GM19468 (cell line): ENCODE data around the gene SSX2.
"Not testable (repeated sequence)": the region's sequence is repeated elsewhere in the genome, so short reads cannot be mapped to it uniquely, and the experiment has no call there.

Experiments used
- ATAC-seq: cut with Tn5 transposase; IDR thresholded peaks from one replicate; pipeline ENCODE4 v1.9.1; 2021; ENCODE audit warnings: mild to moderate bottlenecking, moderate library complexity, moderate number of reproducible peaks; ENCODE audit not compliant: unreplicated experiment; ENCODE audit errors: extremely low read depth

SSX2 gene

GRCh38 chrX:52707078-52707477 lies at the start of gene SSX2:
SSX2 (minus strand) TSS chrX:52707178; CDS start chrX:52705749, 1,429 bp downstream.
- ATAC-seq = not testable (repeated sequence)

GRCh38 chrX:52750952-52751351 lies 44.0 kb upstream of the SSX2 start, which contains the start of gene SSX2B:
SSX2B (plus strand) TSS chrX:52751252; CDS start chrX:52752681, 1,429 bp downstream.
- ATAC-seq = not testable (repeated sequence)

GRCh38 chrX:52692034-52692433 lies 14.9 kb downstream of the SSX2 start:
- ATAC-seq = not testable (repeated sequence)

GRCh38 chrX:52662218-52662617 lies 44.8 kb downstream of the SSX2 start:
- ATAC-seq = not testable (repeated sequence)

GRCh38 chrX:52655475-52655874 lies 51.5 kb downstream of the SSX2 start:
- ATAC-seq = not testable (repeated sequence)

GRCh38 chrX:52654800-52655199 lies 52.2 kb downstream of the SSX2 start, which contains the start of gene SSX7:
SSX7 (minus strand) TSS chrX:52654900; CDS start chrX:52653472, 1,428 bp downstream.
- not testable (repeated sequence) for ATAC-seq

- not testable (repeated sequence) for ATAC-seq
These were observed 56.3 kb downstream of the SSX2 start for GRCh38 chrX:52650676-52651075.

GRCh38 chrX:52648956-52649355 lies 58.0 kb downstream of the SSX2 start:
- not testable (repeated sequence) for ATAC-seq
